GM18951 (cell line): ENCODE results near the gene IL2RA.
"Not testable (repeated sequence)": the region's sequence is repeated elsewhere in the genome, so short reads cannot be mapped to it uniquely, and the experiment has no call there.

Experiments used
- POLR2A ChIP-seq: IDR thresholded peaks from 4 replicates; pipeline ENCODE4 v1.6.1; 2011; ENCODE audit warnings: mild to moderate bottlenecking; ENCODE audit not compliant: insufficient read length, insufficient read depth; ENCODE audit errors: extremely low read depth
- in situ Hi-C: fragments of 300-500 bp; cut with MboI; formaldehyde crosslinking; loops from one replicate; pipeline ENCODE4 v1.12.0; 2022; ENCODE audit warnings: low sequenced_read_pairs, mixed read lengths, inconsistent platforms; ENCODE audit not compliant: unreplicated experiment

IL2RA gene

GRCh38 chr10:6046773-6047611 is 15.2 kb downstream of the IL2RA start:
- in situ Hi-C loops: no loop called here
- no peak for TF ChIP-seq POLR2A

GRCh38 chr10:6045878-6046772 is 16.0 kb downstream of the IL2RA start:
- in situ Hi-C loops: no loop called here
- TF ChIP-seq POLR2A: no peak

GRCh38 chr10:6045314-6045848 is 16.8 kb downstream of the IL2RA start:
- TF ChIP-seq POLR2A: no peak
- in situ Hi-C loops: no loop called here

- no peak for TF ChIP-seq POLR2A
Measured at GRCh38 chr10:6044751-6045313, 17.3 kb downstream of the IL2RA start.

GRCh38 chr10:6044060-6044459 is 18.1 kb downstream of the IL2RA start:
- no peak for TF ChIP-seq POLR2A

More at GRCh38 chr10:6044751-6045313, 17.3 kb downstream of the IL2RA start:
- in situ Hi-C loops: no loop called here

GRCh38 chr10:6043377-6043776 is 18.8 kb downstream of the IL2RA start:
- in situ Hi-C loops: not testable (repeated sequence)

More at GRCh38 chr10:6044060-6044459, 18.1 kb downstream of the IL2RA start:
- in situ Hi-C loops: no loop called here

GRCh38 chr10:6040205-6040604 is 22.0 kb downstream of the IL2RA start:
- TF ChIP-seq POLR2A: no peak
- in situ Hi-C loops: no loop called here

- TF ChIP-seq POLR2A: no peak
- in situ Hi-C loops: no loop called here
Measured at GRCh38 chr10:6039711-6040110, 22.5 kb downstream of the IL2RA start.

GRCh38 chr10:6038071-6038631 is 24.0 kb downstream of the IL2RA start:
- no peak for TF ChIP-seq POLR2A
- in situ Hi-C loops: no loop called here

GRCh38 chr10:6037422-6037821 is 24.7 kb downstream of the IL2RA start:
- in situ Hi-C loops: no loop called here
- TF ChIP-seq POLR2A: no peak

GRCh38 chr10:6036861-6037321 is 25.3 kb downstream of the IL2RA start:
- in situ Hi-C loops: no loop called here
- TF ChIP-seq POLR2A: no peak

GRCh38 chr10:6035931-6036575 is 26.1 kb downstream of the IL2RA start:
- in situ Hi-C loops: no loop called here
- no peak for TF ChIP-seq POLR2A
